DMS53 treated with DMSO at 0.1 percent for 48 hours (cell line): ENCODE measurements around the gene KMT2C.
A peak's percentile ranks its signal among the peaks of the same experiment; 100 is the strongest.
"Not testable (repeated sequence)": the region's sequence is repeated elsewhere in the genome, so short reads cannot be mapped to it uniquely, and the experiment has no call there.

Experiments used
- DNase-seq: peaks from one replicate; lab custom pipeline; 2025; ENCODE audit not compliant: unreplicated experiment; lab: John Stamatoyannopoulos, UW

Gene KMT2C

DNA sequence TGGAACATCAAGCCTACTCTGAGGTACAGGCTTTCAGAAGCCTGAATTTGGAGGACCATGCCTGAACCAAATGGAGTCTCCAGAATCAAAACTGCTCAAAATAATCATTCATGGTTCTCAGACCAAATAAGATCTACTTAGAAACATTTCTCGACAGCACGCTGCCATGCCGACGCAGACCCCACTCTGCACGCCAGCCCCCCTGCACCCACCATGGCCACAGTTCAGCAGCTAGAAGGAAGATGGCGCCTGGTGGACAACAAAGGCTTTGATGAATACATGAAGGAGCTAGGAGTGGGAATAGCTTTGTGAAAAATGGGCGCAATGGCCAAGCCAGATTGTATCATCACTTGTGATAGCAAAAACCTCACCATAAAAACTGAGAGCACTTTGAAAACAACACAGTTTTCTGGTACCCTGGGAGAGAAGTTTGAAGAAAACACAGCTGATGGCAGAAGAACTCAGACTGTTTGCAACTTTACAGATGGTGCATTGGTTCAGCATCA, 6.6 kb upstream of the KMT2C start:
- DNase-seq: no peak

DNA sequence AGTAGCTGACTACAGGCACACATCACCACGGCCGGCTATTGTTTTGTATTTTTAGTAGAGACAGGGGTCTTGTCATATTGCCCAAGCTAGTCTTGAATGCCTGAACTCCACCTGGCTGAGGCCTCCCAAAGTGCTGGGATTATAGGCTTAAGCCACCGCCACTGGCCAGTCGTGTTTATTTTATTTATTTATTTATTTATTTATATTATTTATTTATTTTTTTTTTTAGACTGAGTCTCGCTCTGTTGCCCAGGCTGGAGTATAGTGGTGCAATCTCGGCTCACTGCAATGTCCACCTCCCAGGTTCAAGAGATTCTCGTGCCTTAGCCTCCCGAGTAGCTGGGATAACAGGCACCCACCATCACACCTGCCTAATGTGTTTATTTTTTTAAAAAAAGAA, 6.0 kb upstream of the KMT2C start:
- DNase-seq: not testable (repeated sequence)

DNA sequence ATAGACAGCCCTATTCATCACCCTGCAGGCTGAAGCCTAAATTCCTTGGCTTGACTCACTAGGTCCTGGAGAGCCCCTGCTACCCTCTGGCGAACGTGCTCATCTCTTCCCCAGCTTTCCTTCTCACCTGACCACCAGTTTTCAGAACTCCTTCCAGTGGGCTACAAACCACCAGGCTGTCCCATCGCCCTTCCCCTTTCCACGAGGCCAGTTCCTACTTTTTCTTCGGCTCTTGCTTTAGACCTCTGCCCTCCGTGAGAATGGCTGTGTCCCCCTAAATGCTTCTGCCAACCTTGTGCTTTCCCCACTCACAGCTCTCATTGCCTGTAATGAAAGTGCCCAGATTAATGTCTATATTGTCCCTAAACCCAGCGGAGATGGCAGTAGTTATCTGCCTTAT, 5.4 kb upstream of the KMT2C start:
- DNase-seq: not testable (repeated sequence)

DNA sequence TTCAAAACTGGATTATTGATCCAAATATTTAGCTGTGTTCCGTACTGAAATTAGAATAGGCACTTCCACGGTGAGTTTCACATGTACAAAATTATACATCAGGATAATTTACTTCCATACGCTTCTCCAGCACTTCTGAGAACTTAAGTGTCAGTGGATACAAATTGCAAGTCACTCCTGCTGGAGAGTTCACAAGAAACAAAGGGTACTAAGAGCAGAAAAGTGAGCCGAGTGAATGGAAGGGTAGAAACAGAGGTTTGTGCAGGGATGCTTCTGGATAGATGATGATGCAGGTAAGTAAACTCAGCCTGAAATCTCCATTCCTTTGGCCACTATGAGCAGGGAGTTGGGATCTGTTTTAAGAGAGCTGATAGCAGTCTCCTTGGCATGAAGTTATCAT, 2.2 kb upstream of the KMT2C start:
- not testable (repeated sequence) for DNase-seq

DNA sequence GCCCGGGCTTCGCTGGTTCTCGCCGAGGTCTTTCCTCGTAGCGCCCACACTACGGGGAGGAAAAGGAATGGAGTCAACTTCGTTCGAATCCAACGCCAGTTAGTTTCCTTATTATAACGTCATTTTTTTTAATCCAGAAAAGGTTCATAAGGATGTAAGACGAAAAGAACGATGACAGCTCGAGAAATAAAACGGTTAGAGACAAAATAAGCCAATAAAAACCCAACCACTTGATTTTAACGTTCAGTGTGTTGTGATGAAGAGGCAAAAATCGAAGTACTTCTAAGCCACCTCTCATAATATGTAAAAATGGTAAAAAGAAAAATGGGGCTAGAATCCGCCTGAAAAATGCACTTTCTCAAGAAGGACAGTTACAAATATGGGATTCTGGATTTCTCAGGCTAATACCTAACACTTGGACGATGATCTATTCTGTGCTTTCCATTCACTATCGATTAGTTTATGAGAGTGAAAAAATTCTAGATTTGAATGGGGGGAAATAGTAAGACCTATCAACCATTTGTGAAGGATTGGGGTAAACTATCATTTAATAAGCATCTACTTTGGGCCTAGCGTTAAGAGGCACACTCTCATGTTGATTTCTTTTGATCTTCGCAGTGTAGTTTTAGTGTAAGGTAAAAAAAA, 1.2 kb upstream of the KMT2C start:
- DNase-seq: not testable (repeated sequence)

DNA sequence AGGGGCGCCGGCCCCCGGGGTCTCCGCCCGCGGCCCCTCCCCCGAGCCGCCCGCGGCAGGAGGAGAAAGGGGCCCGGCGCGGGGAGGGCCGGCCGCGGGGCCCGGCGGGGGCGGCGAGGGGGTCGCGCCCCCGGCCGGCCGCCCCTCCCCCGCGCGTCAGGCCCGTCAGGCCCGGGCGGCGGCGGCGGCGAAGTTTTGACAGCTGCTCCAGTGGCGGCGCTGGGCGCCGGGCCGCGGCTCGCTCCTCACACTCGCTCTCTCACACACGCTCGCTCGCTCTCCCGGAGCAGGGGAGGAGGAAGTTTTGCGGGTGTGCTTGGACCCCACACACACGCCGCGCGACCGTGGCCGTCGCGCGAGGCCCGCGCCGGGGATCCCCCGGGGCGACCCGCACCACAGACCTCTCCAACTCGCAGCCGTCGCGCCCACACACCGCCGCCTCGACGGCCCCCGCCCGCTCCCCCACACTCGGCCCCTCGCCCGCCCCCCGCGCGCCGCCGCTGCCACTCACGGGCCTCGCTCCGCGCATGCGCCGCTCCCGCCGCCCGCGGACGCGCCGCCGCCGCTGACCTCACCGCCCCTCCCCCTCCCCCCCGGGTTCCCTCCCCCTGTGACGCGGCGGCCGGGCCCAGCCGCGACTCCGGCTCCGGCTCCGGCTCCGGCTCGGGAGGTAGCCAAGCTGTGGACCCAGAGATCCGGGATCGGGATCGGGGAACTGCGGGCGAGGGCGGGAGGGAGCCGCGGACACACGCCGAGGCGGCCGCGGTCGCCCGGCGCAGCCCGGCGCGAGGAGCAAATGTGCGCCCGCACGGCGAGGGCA, 518 bp upstream of the KMT2C start:
- peak; percentile 88 for DNase-seq

DNA sequence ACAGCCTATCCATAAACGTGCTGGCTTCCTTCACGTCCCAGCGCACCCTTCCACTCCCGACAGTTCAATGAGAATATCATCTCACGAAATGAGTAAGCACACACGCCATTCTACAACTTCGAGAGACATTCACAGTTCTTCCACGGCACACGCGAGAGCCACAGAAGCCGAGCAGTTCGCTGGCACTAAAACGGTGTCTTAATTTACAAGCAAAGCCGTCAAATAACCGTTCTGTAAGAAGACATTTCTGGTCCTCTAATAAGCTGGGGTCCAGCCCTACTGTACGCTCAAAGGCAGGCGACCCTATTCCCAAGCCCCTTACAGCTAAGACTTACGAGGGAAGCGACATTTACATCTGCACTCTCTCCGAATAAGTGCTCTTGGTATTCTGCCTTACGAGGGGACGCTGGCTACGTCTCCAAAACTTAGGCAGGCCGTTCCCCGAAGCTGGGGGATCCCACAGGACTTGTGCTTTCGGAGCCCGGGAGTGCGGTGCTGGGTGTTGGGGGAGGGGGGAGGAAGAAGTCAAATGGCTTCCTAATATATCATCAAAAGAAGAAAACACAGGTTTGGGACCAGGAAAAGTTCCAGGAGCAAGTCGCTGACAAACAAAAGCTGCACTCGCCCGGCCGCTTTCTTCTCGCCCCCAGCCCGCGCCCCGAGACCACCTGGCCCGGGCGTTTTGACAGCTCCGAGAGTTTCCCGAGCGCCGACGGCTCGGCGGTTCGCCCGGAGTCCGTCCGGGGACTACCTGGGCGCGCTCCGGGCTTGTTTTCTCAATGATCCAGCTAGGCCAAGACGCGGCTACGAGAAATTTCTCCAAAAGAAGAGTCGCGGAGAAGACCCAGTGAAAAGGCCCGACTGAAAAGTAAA, 1.1 kb downstream of the KMT2C start:
- DNase-seq: not testable (repeated sequence)

DNA sequence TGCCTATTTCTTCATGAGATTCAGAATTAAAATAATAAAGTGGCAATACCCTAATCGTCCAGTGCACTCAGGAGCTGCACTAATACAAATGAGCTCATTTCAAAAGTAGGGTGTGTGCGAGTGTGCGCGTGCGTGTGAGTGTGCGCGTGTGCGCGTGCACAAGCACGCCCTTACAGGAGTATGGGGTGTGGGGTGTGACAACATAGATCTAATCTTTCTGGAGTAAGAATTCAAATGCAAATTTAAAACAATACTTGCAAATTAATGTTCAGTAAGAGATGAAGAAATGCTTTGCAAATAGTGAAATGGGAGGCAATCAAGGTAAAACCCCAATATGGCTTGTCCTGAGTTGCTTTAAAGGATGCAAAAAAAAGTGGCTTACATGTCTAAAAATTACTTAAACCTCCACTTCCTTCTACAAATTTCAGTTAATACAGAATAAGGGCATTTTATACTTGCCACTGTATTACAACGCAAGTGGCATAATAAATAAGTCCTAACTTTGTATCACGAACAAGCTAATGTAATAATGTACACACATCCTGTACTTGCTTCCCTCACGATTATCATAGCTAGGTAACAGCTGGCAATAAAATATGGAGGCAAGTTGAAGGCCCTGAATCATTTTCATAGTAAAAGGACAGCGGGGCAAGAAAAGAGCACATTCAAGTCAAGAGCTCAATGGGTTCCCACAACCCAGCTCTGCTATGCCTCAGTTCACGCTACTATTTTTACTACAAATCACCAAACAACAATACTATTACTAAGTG, 1.9 kb downstream of the KMT2C start:
- not testable (repeated sequence) for DNase-seq

DNA sequence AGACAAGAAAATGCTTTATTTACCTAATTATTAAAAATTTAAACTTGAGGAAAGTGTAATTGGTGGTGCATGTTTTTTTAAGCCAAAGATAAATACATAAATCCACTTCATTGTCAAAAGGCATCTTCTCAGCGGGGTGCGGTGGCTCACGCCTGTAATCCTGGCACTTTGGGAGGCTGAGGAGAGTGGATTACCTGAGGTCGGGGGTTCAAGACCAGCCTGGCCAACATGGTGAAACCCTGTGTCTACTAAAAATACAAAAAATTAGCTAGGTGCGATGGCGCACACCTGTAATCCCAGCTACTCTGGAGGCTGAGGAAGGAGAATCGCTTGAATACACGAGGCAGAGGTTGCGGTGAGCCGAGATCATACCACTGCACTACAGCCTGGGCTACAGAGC, 3.1 kb downstream of the KMT2C start:
- not testable (repeated sequence) for DNase-seq

DNA sequence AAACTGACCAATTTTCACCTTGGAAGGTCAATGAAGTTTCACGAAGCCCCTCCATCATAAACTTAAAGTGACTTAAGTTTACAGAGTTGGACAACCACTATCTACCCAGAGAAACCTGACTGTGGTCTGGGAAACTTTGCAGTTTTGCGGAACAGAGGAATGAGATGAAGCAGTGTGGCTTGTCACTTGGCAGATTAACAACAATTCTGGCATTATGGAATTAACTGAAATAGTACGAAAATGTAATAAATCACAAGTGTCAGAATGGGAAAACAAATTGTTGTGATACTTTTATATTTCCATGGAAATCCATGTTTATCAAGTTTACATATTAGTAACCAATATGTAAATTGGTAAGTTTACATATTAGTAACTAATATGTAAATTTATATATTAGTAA, 4.9 kb downstream of the KMT2C start:
- no peak for DNase-seq

DNA sequence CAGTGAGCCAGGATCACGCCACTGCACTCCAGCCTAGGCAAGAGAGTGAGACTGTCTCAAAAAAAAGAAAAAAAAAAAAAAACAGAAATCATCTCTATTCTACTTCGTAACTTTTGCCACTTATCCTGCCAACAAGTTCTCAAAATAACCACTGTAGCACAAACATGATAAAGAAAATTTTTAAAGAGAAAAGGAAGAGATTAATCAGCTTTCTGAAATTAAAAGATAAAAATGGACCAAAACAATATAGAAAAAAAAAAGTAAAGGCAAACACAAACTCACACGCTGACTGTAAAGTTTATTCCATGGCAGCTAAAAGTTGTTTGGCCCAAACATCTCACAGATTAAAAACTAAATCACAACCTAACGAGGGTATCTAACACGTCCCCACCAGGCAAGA, 5.7 kb downstream of the KMT2C start:
- DNase-seq: not testable (repeated sequence)

DNA sequence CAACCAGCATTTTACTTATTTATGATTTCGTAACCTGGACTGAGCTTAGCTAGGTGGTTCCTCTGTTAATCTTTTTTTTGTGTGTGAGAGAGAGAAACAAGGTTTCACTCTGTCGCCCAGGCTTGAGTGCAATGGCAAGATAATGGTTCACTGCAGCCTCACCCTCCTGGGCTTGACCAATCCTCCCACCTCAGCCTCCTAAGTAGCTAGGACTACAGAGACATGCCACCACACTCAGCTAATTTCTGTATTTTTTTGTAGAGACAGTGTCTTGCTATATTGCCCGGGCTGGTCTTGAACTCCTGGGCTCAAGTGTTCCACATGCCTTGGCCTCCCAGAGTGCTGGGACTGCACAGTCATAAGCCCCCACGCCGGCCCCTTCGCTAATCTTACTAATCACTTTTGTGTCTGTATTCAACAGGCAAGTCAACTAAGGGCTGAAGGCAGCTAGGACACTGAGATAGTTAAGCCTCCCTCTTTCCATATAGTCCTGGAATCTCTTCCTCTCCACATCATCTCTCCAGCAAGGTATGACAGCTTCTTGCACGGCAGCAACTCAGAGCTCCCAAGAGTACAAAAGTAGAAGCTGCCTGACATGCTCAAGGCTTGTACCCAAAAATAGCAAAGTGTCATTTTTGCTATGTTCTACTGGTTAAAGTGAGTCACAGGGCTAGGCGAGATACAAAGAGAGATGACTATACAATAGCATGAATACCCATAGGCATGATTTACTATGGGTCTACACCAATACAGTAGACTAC, 11.3 kb downstream of the KMT2C start:
- DNase-seq: no peak

DNA sequence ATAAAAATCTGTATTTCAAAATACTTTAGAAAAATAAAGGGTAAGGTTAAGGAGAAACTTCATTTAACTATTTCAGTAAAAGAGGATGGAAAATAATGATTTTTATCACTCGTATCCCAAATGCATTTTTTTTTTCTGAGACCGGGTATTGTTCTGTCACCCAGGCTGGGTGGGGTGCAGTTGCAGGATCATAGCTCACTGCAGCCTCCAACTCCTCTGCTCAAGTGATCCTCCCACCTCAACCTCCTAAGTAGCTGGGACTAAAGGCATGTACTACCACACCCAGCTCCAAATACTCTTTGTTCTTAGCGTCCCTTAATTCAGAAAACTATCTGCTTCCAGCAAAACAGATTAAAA, 11.8 kb downstream of the KMT2C start:
- DNase-seq: no peak

DNA sequence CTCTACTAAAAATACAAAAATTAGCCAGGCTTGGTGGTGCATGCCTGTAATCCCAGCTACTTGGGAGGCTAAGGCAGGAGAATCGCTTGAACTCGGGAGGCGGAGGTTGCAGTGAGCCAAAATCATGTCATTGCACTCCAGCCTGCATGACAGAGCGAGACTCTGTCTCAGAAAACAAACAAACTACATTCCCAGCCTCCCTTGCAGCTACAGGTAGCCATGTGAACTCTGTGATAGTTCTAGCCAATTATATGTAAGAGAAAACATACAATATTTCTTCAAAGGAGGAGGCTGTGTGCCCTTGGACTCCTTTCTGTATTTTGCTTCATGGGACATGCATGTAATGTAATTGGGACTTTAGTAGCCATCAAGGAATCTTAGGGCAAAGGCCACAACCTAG, 12.6 kb downstream of the KMT2C start:
- DNase-seq: not testable (repeated sequence)

DNA sequence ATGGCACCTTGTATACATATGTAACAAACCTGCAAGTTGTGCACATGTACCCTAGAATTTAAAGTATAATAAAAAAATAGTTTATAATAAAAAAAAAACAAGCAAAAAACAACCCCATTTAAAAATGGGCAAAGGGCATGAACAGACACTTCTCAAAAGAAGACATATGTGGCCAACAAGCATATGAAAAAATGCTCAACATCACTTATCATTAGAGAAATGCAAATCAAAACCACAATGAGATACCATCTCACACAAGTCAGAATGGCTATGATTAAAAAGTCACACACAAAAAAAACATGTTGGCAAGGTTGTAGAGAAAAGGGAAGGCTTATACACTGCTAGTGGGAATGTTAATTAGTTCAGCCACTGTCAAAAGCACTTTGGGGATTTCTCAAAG, 14.9 kb downstream of the KMT2C start:
- not testable (repeated sequence) for DNase-seq

DNA sequence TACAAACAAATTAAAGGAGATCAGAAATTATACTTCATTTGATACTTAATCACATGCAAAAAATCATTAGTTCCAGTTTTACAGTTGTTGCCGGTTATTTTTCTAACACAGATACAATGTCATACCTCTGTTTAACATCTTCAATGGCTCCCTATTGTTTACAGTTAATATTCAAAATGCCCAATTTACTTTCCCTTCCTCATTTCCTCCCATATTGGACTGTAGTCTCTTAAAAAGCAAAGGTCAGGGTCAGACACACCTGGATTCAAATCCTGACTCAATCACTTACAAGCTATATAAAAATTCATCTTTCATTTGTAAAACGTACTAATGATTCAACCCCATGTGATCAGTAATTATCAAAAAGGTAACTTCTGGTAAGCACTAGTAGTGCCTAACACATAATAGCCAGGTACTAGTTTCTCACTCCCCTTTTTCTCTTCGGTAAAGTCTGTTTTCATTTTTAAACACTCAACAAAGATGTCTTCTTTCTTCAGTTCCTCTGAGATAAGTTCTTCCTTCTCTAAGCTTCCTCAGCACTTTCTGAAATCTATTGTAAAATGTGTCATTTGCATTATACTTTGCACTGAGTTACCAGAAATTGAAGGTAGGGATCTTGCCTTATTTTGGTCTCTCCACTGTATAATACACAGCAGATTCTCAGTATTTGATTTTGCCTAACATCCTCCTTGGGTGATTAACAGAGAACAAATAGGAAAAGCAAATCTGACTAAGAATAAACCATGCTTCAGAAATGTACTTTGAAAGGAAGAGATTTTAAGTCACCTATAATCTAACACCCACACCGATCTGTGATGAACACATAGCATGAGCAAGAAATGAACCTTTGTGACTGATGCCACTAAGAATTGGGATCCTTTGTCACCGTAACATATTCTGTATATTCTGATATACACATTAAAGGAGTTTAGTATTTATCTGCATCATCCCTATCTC, 16.1 kb downstream of the KMT2C start:
- DNase-seq: no peak

DNA sequence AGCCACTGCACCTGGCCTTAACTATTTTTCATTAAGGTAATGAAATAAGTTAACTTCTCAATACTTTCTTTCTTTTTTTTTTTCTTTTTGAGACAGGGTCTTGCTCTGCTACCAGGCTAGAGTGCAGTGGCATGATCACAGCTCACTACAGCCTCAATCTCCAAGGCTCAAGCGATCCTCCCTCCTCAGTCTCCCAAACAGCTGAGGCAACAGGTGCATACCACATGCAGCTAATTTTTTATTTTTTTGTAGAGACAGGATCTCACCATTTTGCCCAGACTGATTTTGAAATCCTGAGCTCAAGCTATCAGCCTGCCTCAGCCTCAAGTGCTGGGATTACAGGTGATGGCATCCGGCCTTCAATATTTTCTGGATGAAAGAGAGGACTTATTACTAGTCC, 21.0 kb downstream of the KMT2C start:
- no peak for DNase-seq

DNA sequence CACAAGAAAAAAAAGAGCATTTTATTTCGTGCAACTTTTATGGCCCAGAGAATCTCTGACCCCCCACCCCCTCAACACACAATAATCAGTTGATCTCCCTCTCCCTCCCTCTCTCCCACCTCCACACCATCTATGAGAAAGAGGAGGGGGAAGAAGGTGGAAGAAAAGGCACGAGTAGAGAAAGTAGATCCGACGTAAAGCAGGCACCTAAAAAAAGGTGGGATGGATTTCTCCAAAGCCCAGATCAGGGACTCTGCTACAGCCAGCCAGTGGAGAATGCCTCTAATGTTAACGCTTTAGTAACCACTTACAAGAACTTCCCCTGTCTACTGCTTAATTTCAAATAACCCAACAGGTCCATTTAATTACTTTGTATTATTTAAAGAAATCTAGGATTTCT, 24.4 kb downstream of the KMT2C start:
- no peak for DNase-seq

DNA sequence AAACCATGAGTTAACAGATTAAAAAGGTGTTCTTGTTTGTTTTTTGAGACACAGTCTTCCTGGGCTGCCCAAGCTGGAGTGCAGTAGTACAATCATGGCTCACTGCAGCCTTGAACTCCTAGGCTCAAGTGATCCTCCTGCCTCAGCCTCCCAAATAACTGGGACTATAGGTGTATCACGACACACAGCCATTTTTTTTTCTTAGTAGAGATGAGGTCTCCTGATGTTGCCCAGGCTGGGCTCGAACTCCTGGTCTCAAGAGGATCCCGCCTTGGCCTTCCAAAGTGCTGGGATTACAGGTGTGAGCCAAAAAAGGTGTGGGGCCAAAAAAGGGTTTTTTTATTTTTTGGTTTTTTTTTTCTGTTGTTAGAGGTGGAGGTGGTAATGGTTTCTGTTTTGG, 29.3 kb downstream of the KMT2C start:
- no peak for DNase-seq
